Tibial artery (tissue), 4 donors: ENCODE measurements around the gene CRYGB.

Experiments
- DNase-seq, 2 donors: peaks; one replicate each; pipeline ENCODE4 v3.0.0-alpha.2; 2019
- H3K27ac ChIP-seq, 2 donors: fragments of 200-600 bp; sonication (generic) in 1 of 2; 1 replicate in 1 of 2; 2 replicates in 1 of 2; pipeline ENCODE4 v1.5.1; 2018 to 2019; ENCODE audit warnings: mild to moderate bottlenecking in 1 of 2
- H3K27me3 ChIP-seq, 2 donors: fragments of 200-600 bp; sonication (generic) in 1 of 2; one replicate each; pipeline versions ENCODE4 v1.5.1 to v1.6.0; 2016 to 2019
- H3K36me3 ChIP-seq, 3 donors: fragments of 200-600 bp; sonication (generic) in 2 of 3; one replicate each; pipeline ENCODE4 v1.5.1; 2016 to 2019; ENCODE audit warnings: mild to moderate bottlenecking in 2 of 3
- H3K4me1 ChIP-seq, 4 donors: fragments of 200-600 bp; sonication (generic) in 2 of 4; 1 replicate in 3 of 4; 2 replicates in 1 of 4; pipeline ENCODE4 v1.5.1; 2016 to 2019
- H3K4me3 ChIP-seq, 2 donors: fragments of 200-600 bp; sonication (generic) in 1 of 2; 1 replicate in 1 of 2; 2 replicates in 1 of 2; pipeline ENCODE4 v1.5.1; 2018 to 2019; ENCODE audit warnings: mild to moderate bottlenecking in 2 of 2
- H3K9me3 ChIP-seq, 3 donors: fragments of 200-600 bp; sonication (generic) in 1 of 3; one replicate each; pipeline ENCODE4 v1.5.1; 2016 to 2019
- CTCF ChIP-seq, 2 experiments: fragments of 200-600 bp in 1 of 2; fragments of 450-650 bp in 1 of 2; IDR thresholded peaks; one replicate each; pipeline ENCODE4 v1.5.1; 2017 to 2019; ENCODE audit warnings: antibody characterized with exemption in 2 of 2, mild to moderate bottlenecking in 1 of 2, moderate library complexity in 1 of 2
- intact Hi-C: fragments of 100-400 bp; cut with DNase I; formaldehyde crosslinking; loops from one replicate; pipeline ENCODE4 v1.15.0; 2023; ENCODE audit warnings: low total_unique reads

Gene CRYGB

DNA sequence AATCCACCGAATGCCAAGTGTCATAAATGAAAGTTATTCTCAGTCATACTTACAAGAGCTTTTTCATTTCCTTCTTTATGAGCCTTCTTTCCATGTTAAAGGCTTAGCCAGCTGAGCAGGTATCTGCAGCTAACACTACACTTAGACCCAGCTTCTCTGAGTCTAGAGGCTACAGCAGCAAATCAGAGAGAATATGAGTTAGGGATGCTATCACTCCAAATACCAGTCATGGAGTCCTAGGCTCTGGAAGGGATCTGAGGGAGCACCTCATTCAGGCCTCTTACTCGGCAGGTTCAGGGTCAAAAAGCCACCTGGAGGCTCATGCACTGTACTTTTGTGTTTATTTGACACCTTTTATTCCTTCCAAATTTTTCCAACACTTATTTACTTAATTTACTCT lies 40.9 kb upstream of the CRYGB start:
- TF ChIP-seq CTCF (IDR thresholded peaks at IDR 0.05) = no peak

DNA sequence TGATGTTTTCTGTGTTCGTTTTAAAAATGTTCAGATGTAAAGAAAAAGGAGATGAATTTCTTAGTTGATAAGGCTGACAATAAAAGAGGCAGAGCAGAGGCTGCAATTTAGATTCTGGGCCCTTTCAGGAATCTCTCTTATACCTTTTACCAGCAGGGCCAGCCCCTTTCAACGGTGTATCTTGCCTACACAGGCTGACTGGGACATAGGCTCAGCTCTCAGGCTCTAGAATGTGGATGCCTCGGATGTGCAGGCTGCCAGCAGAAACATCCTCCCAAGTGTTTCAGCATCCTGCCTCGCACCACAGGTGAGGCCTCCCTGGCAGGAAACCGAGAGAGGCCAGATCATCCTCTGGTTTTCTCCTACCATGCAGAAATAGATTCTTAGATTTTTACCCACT lies 40.5 kb upstream of the CRYGB start:
- Histone ChIP-seq H3K4me1 (no peaks in the 10 kb centered on the region), H3K27ac (no peak overlapping the region), H3K9me3 (no peaks in the 10 kb centered on the region), H3K27me3 (peaks cover 0 to 3% of the 10 kb centered on the region in 2 donors), H3K4me3 (no peak overlapping the region), H3K36me3 (no peaks in the 10 kb centered on the region)
- intact Hi-C loops = no loop called here
- no peak for DNase-seq
- no peak for TF ChIP-seq CTCF (IDR thresholded peaks at IDR 0.05)

More for the DNA sequence above, 40.9 kb upstream of the CRYGB start:
- Histone ChIP-seq H3K4me1 (no peaks in the 10 kb centered on the region), H3K27me3 (peaks cover 0 to 3% of the 10 kb centered on the region in 2 donors), H3K27ac (no peak overlapping the region), H3K4me3 (no peak overlapping the region), H3K9me3 (no peaks in the 10 kb centered on the region), H3K36me3 (no peaks in the 10 kb centered on the region)
- DNase-seq = no peak
- intact Hi-C loops = no loop called here

DNA sequence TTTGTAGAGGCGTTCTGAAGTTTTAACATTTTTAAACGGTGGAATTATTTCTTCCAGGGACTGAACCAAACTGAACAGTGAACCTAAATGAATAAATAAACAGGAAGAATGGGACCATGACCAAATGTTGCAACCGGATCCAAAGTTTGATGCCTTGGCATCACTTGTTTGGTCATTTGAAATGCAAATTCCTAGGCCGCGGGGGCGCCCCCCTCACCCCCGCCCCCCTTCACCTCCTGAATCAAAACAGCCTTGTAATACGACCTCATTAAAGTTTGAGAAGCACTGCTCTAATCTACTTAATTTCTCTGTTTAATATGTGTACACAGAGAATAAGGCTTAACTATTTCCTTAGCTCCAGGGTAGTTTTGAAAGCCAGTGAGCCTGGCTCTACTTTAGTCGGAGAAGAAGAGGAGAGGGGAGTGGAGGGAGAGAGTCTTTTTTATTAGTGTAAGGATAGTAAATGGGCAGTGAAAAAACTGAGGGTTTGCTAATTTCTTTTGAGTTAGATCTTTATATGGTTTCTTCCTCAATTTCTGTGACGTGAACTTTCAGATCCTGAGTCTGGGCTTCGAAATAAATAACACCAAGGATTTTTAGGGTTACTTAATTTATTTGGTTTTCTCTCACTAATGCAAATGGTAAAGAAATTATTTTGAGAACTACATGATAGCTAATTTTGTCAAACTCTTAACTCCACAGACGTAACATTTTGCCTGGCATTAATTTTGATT lies 38.2 kb upstream of the CRYGB start:
- no peak overlapping the region for H3K27ac ChIP-seq
- no peaks in the 10 kb centered on the region for H3K36me3 ChIP-seq
- H3K4me3 ChIP-seq = no peak overlapping the region
- intact Hi-C loops = no loop called here
- H3K4me1 ChIP-seq = no peaks in the 10 kb centered on the region
- no peaks in the 10 kb centered on the region for H3K9me3 ChIP-seq
- TF ChIP-seq CTCF (IDR thresholded peaks at IDR 0.05) = no peak
- no peak for DNase-seq
- no peaks in the 10 kb centered on the region for H3K27me3 ChIP-seq

- Histone ChIP-seq H3K27ac (no peak overlapping the region), H3K9me3 (no peaks in the 10 kb centered on the region), H3K4me3 (no peak overlapping the region), H3K36me3 (no peaks in the 10 kb centered on the region), H3K4me1 (no peaks in the 10 kb centered on the region), H3K27me3 (no peaks in the 10 kb centered on the region)
- DNase-seq = no peak
- intact Hi-C loops = no loop called here
- TF ChIP-seq CTCF (IDR thresholded peaks at IDR 0.05) = no peak
Measured at GRCh38 chr2:208183526-208183925, 37.6 kb upstream of the CRYGB start.

- intact Hi-C loops = no loop called here
- no peak for TF ChIP-seq CTCF (IDR thresholded peaks at IDR 0.05)
- no peaks in the 10 kb centered on the region for H3K27me3 ChIP-seq
- H3K36me3 ChIP-seq = no peaks in the 10 kb centered on the region
- no peak overlapping the region for H3K4me3 ChIP-seq
- H3K4me1 ChIP-seq = no peaks in the 10 kb centered on the region
- H3K27ac ChIP-seq = no peak overlapping the region
- no peaks in the 10 kb centered on the region for H3K9me3 ChIP-seq
- no peak for DNase-seq
Measured at GRCh38 chr2:208182835-208183234, 36.9 kb upstream of the CRYGB start.
